Measurements from ENCODE around the gene SCARB1.

Gene SCARB1

GRCh38 chr12:124762791-124763593 lies 100.7 kb downstream of the SCARB1 start:
- CTCF ChIA-PET, result interaction anchor here (1.0 to 1.7 kb wide), 3 partner anchors 10 to 426 kb away, joined by 4 to 11 read pairs (median 4); no protein-coding TSS in a partner anchor
- Histone ChIP-seq H3K4me1 (ENCODE audit: control insufficient read depth, insufficient read depth, low read length) (no peaks in the 10 kb centered on the region), H3K9me3 (ENCODE audit: control insufficient read depth, insufficient read depth, low read depth, low read length) (no peaks in the 10 kb centered on the region), H3K36me3 (ENCODE audit: control insufficient read depth in 2 of 2, insufficient read depth in 1 of 2, low read length in 2 of 2) (no peaks in the 10 kb centered on the region), H3K4me3 (ENCODE audit: low read depth, low read length) (no peak overlapping the region), H3K27ac (ENCODE audit: extremely low read depth, low read depth, low read length) (no peak overlapping the region)
- TF ChIP-seq ZNF350 (tag by site-specific recombination; IDR thresholded peaks at IDR 0.05) (no peak), ZNF138 (tag by site-specific recombination; IDR thresholded peaks at IDR 0.05; ENCODE audit: borderline replicate concordance) (no peak), ZFHX2 (tag by site-specific recombination; conservative IDR thresholded peaks at IDR 0.05) (0 out of 2 replicates have a peak, but pooled peaks have one; percentile 14), BCL11B (tag by site-specific recombination; IDR thresholded peaks at IDR 0.05; ENCODE audit: low read depth) (no peak), ZNF624 (tag by site-specific recombination; IDR thresholded peaks at IDR 0.05) (no peak), ZNF155 (tag by site-specific recombination; IDR thresholded peaks at IDR 0.05) (no peak), ZNF768 (tag by site-specific recombination; IDR thresholded peaks at IDR 0.05) (peak; percentile 50; the same call in 1 of the 2 replicates), ZNF426 (tag by site-specific recombination; IDR thresholded peaks at IDR 0.05) (no peak), ZBTB17 (tag by site-specific recombination; IDR thresholded peaks at IDR 0.05) (no peak), ZNF133 (tag by site-specific recombination; IDR thresholded peaks at IDR 0.05) (no peak), ZNF2 (tag by site-specific recombination; IDR thresholded peaks at IDR 0.05) (no peak)
- POLR2A ChIA-PET, result interaction anchor here (0.6 kb wide), 1 partner anchor 260 kb away, joined by 3 read pairs; no protein-coding TSS in a partner anchor

- H3K27ac ChIP-seq (ENCODE audit: extremely low read depth, low read depth, low read length), result no peak overlapping the region
- no peaks in the 10 kb centered on the region for H3K36me3 ChIP-seq (ENCODE audit: control insufficient read depth in 2 of 2, insufficient read depth in 1 of 2, low read length in 2 of 2)
- peak; percentile 92 for TF ChIP-seq RBAK (tag by site-specific recombination; IDR thresholded peaks at IDR 0.05)
- TF ChIP-seq WT1 (tag by site-specific recombination; IDR thresholded peaks at IDR 0.05), result no peak
- H3K4me1 ChIP-seq (ENCODE audit: control insufficient read depth, insufficient read depth, low read length), result no peaks in the 10 kb centered on the region
- no peaks in the 10 kb centered on the region for H3K9me3 ChIP-seq (ENCODE audit: control insufficient read depth, insufficient read depth, low read depth, low read length)
- ChIA-PET POLR2A (no interaction called here), CTCF (interaction anchor here (0.6 to 1.7 kb wide), 5 partner anchors 9 to 425 kb away, joined by 3 to 11 read pairs (median 4); no protein-coding TSS in a partner anchor)
- no peak overlapping the region for H3K4me3 ChIP-seq (ENCODE audit: low read depth, low read length)
Observed at GRCh38 chr12:124762384-124762783, 101.3 kb downstream of the SCARB1 start.

- Histone ChIP-seq H3K4me1 (ENCODE audit: control insufficient read depth, insufficient read depth, low read length) (no peaks in the 10 kb centered on the region), H3K9me3 (ENCODE audit: control insufficient read depth, insufficient read depth, low read depth, low read length) (no peaks in the 10 kb centered on the region), H3K4me3 (ENCODE audit: low read depth, low read length) (no peak overlapping the region), H3K27ac (ENCODE audit: extremely low read depth, low read depth, low read length) (no peak overlapping the region), H3K36me3 (ENCODE audit: control insufficient read depth in 2 of 2, insufficient read depth in 1 of 2, low read length in 2 of 2) (no peaks in the 10 kb centered on the region)
- TF ChIP-seq ZFHX2 (tag by site-specific recombination; conservative IDR thresholded peaks at IDR 0.05) (peak; percentile 29; the same call in 1 of the 2 replicates), EGR2 (tag by site-specific recombination; IDR thresholded peaks at IDR 0.05; ENCODE audit: low read depth) (peak; percentile 31; the same call in 1 of the 2 replicates), ZIC2 (tag by site-specific recombination; IDR thresholded peaks at IDR 0.05) (peak; percentile 62), ZNF558 (tag by site-specific recombination; IDR thresholded peaks at IDR 0.05) (peak; percentile 87), ZNF146 (tag by site-specific recombination; IDR thresholded peaks at IDR 0.05) (no peak), ZNF660 (tag by site-specific recombination; IDR thresholded peaks at IDR 0.05) (no peak), ZXDB (tag by site-specific recombination; IDR thresholded peaks at IDR 0.05) (no peak)
- CTCF ChIA-PET, result interaction anchor here (0.6 to 1.7 kb wide), 6 partner anchors 9 to 424 kb away, joined by 3 to 11 read pairs (median 4); no protein-coding TSS in a partner anchor
- POLR2A ChIA-PET, result no interaction called here
Observed at GRCh38 chr12:124761871-124762270, 101.8 kb downstream of the SCARB1 start.

GRCh38 chr12:124761056-124761455 lies 102.6 kb downstream of the SCARB1 start:
- CTCF ChIA-PET, result interaction anchor here (1.5 kb wide), 1 partner anchor 20 kb away, joined by 9 read pairs; no protein-coding TSS in a partner anchor
- TF ChIP-seq ZNF112 (tag by site-specific recombination; IDR thresholded peaks at IDR 0.05) (no peak), ZNF18 (tag by site-specific recombination; IDR thresholded peaks at IDR 0.05) (no peak), REST (tag by site-specific recombination; IDR thresholded peaks at IDR 0.05) (no peak), ZNF341 (tag by site-specific recombination; IDR thresholded peaks at IDR 0.05; ENCODE audit: low read depth) (no peak), ZNF830 (tag by site-specific recombination; IDR thresholded peaks at IDR 0.05; ENCODE audit: low read depth) (no peak)

More at GRCh38 chr12:124761056-124761455, 102.6 kb downstream of the SCARB1 start:
- H3K4me1 ChIP-seq (ENCODE audit: control insufficient read depth, insufficient read depth, low read length), result no peaks in the 10 kb centered on the region
- no peak overlapping the region for H3K4me3 ChIP-seq (ENCODE audit: low read depth, low read length)
- no peaks in the 10 kb centered on the region for H3K9me3 ChIP-seq (ENCODE audit: control insufficient read depth, insufficient read depth, low read depth, low read length)
- no peaks in the 10 kb centered on the region for H3K36me3 ChIP-seq (ENCODE audit: control insufficient read depth in 2 of 2, insufficient read depth in 1 of 2, low read length in 2 of 2)
- POLR2A ChIA-PET, result no interaction called here
- no peak overlapping the region for H3K27ac ChIP-seq (ENCODE audit: extremely low read depth, low read depth, low read length)
